GM12878 (cell line): ENCODE data around the gene REL. TPM values are rescaled to one million over a fixed set of nuclear protein-coding genes. Genes with fewer than 3 reads are reported as not detected.

Experiments used
- ATAC-seq: fragments of 200-7000 bp; cut with Tn5 transposase; 3 replicates; pipeline ENCODE4 v1.9.1; 2020; ENCODE audit warnings: mild to moderate bottlenecking, moderate library complexity
- BruUV-seq: library from RNA; stranded (reverse); fragments of 400-500 nt; replicated peaks from 2 replicates; lab custom pipeline; 2021; lab: Mats Ljungman, UMichigan
- CTCF ChIA-PET: fragments of 300-600 bp; sonication (Branson Sonifier 250); formaldehyde crosslinking; extraction: SDS; loops from one replicate; lab custom pipeline; 2021; ENCODE audit warnings: inconsistent platforms; lab: Yijun Ruan, JAX
- POLR2A ChIA-PET: fragments of 350-600 bp; formaldehyde crosslinking; extraction: SDS; loops from one replicate; lab custom pipeline; 2021; ENCODE audit warnings: inconsistent platforms; lab: Charles Lee
- RAD21 ChIA-PET: fragments of 300-600 bp; sonication (Branson Sonifier 250); formaldehyde crosslinking; loops from one replicate; lab custom pipeline; 2023; ENCODE audit warnings: antibody characterized with exemption; ENCODE audit not compliant: unreplicated experiment; lab: Charles Lee
- SMC1A ChIA-PET: fragments of 300-600 bp; sonication (Branson Sonifier 250); formaldehyde crosslinking; loops from one replicate; lab custom pipeline; 2023; ENCODE audit not compliant: unreplicated experiment, uncharacterized antibody; lab: Charles Lee
- DNase-seq: peaks from one replicate; pipeline ENCODE4 v3.0.0-alpha.2; 2011; ENCODE audit warnings: low read depth, low spot score
- FAIRE-seq: peaks from 3 replicates; lab custom pipeline; 2011; peaks lifted over from hg19 to GRCh38; lab: Jason Lieb, UNC
- H2AFZ ChIP-seq: 2 replicates; pipeline ENCODE4 v1.6.0; 2011; ENCODE audit warnings: low read depth, low read length, control low read depth; ENCODE audit not compliant: control insufficient read depth
- H3K27ac ChIP-seq: 2 replicates; pipeline ENCODE4 v1.5.1; 2011; ENCODE audit warnings: control low read depth; ENCODE audit not compliant: control insufficient read depth, insufficient read depth
- H3K27me3 ChIP-seq, 2 experiments: replicated peaks in 1 of 2; 2 replicates each; pipeline versions ENCODE4 v1.6.0 to v1.6.1; 2011; ENCODE audit warnings: low read length in 1 of 2; ENCODE audit not compliant: control insufficient read depth in 2 of 2, insufficient read depth in 2 of 2
- H3K36me3 ChIP-seq, 2 experiments: 2 replicates each; pipeline ENCODE4 v1.5.1; 2011; ENCODE audit warnings: low read length in 1 of 2; ENCODE audit not compliant: control insufficient read depth in 2 of 2, insufficient read depth in 2 of 2
- H3K4me1 ChIP-seq: 2 replicates; pipeline ENCODE4 v1.6.1; 2011; ENCODE audit warnings: mild to moderate bottlenecking, low read length, moderate library complexity, mixed read lengths; ENCODE audit not compliant: control insufficient read depth, insufficient read depth
- H3K4me2 ChIP-seq: 2 replicates; pipeline ENCODE4 v1.6.0; 2011; ENCODE audit warnings: control low read depth; ENCODE audit not compliant: control insufficient read depth, insufficient read depth
- H3K4me3 ChIP-seq: fragments of 200-600 bp; sonication (generic); 2 replicates; pipeline ENCODE4 v1.5.1; 2016
- H3K79me2 ChIP-seq: 2 replicates; pipeline ENCODE4 v1.6.0; 2011; ENCODE audit warnings: low read length; ENCODE audit not compliant: control insufficient read depth, insufficient read depth
- H3K9ac ChIP-seq: 2 replicates; pipeline ENCODE4 v1.8.0; 2011; ENCODE audit warnings: low read length, control low read depth, mixed read lengths; ENCODE audit not compliant: control insufficient read depth, insufficient read depth
- H3K9me3 ChIP-seq: replicated peaks from 3 replicates; pipeline ENCODE4 v1.5.1; 2011; ENCODE audit warnings: mild to moderate bottlenecking, low read length; ENCODE audit not compliant: control insufficient read depth, insufficient read depth
- H4K20me1 ChIP-seq: 2 replicates; pipeline ENCODE4 v1.6.0; 2011; ENCODE audit not compliant: control insufficient read depth, insufficient read depth
- EP300 ChIP-seq, 2 experiments: fragments of 150-350 bp in 1 of 2; IDR thresholded peaks; 2 replicates each; pipeline ENCODE4 v1.6.1; 2011 to 2012; ENCODE audit warnings: low read depth in 2 of 2, low read length in 2 of 2, borderline replicate concordance in 1 of 2, improper control_type of control experiment in 1 of 2, inconsistent platforms in 1 of 2; ENCODE audit not compliant: control insufficient read depth in 1 of 2
- ETV6 ChIP-seq, 2 experiments: fragments of 450-650 bp in 1 of 2; IDR thresholded peaks in 1 of 2; conservative IDR thresholded peaks in 1 of 2; 2 replicates each; pipeline ENCODE4 v1.6.1; 2014; ENCODE audit warnings: antibody characterized with exemption in 1 of 2, borderline replicate concordance in 1 of 2, low read depth in 1 of 2, mild to moderate bottlenecking in 1 of 2, moderate library complexity in 1 of 2
- FOXK2 ChIP-seq: fragments of 450-650 bp; IDR thresholded peaks from 2 replicates; pipeline ENCODE4 v1.6.1; 2017; ENCODE audit warnings: mild to moderate bottlenecking, moderate library complexity
- GABPA ChIP-seq: IDR thresholded peaks from 2 replicates; pipeline ENCODE4 v1.6.1; 2014; ENCODE audit warnings: antibody characterized with exemption, low read depth, mild to moderate bottlenecking, inconsistent platforms
- MEF2A ChIP-seq: IDR thresholded peaks from 2 replicates; pipeline ENCODE4 v1.6.1; 2011; ENCODE audit warnings: low read depth, mild to moderate bottlenecking, low read length, moderate library complexity; ENCODE audit not compliant: insufficient read depth
- RUNX3 ChIP-seq: IDR thresholded peaks from 2 replicates; pipeline ENCODE4 v1.6.1; 2012; ENCODE audit warnings: low read length, inconsistent platforms
- TARDBP ChIP-seq: IDR thresholded peaks from 2 replicates; pipeline ENCODE4 v1.6.1; 2016; ENCODE audit warnings: borderline replicate concordance
- YBX1 ChIP-seq: fragments of 450-650 bp; IDR thresholded peaks from 2 replicates; pipeline ENCODE4 v1.6.1; 2016; ENCODE audit warnings: antibody characterized with exemption
- YY1 ChIP-seq: IDR thresholded peaks from 2 replicates; pipeline ENCODE4 v1.6.1; 2011; ENCODE audit warnings: low read depth, mild to moderate bottlenecking, low read length
- ZNF274 ChIP-seq: IDR thresholded peaks from one replicate; pipeline ENCODE4 v1.8.0; 2011; ENCODE audit not compliant: insufficient read length, insufficient read depth
- WGBS: methylation state at CpG from one replicate; pipeline ENCODE4 v1.1.6; 2016; ENCODE audit warnings: low lambda C conversion rate; ENCODE audit not compliant: insufficient replicate concordance, insufficient coverage; ENCODE audit errors: missing lambda C conversion rate; 5-methylcytosine and 5-hydroxymethylcytosine counted together
- in situ Hi-C: fragments of 300-500 bp; cut with MboI; formaldehyde crosslinking; loops from 9 replicates; pipeline ENCODE4 v1.14.3; 2018; ENCODE audit warnings: mixed read lengths
- intact Hi-C: fragments of 100-400 bp; cut with micrococcal nuclease; formaldehyde crosslinking; loops from one replicate; pipeline ENCODE4 v1.14.2; 2022; ENCODE audit not compliant: unreplicated experiment
- polyA plus RNA-seq, 11 experiments: library from polyadenylated mRNA; depleted of rRNA in 4 of 11; unstranded in 6 of 11; stranded (reverse) in 5 of 11; fragments of >200 nt; fragmentation: Nextera tagmentation in 4 of 11; fragmentation: Illumina TruSeq in 1 of 11; extraction: Ambion mirVana in 4 of 11; extraction: Trizol in 1 of 11; gene quantifications; 1 replicate in 1 of 11; 2 replicates in 10 of 11; pipeline versions ENCODE4 v1.2.1 to v1.2.3, GENCODE V29; 2011 to 2016; ENCODE audit warnings: inconsistent platforms in 2 of 11, missing spikeins in 2 of 11, low read depth in 1 of 11
- total RNA-seq, 4 experiments: library from RNA; depleted of rRNA in 3 of 4; stranded (reverse); fragments of >200 nt in 3 of 4; fragmentation: Illumina TruSeq in 1 of 4; extraction: Trizol in 1 of 4; gene quantifications; 2 replicates each; pipeline versions ENCODE4 v1.2.1 to v1.2.3, GENCODE V29; 2013 to 2021

Gene REL
- total and polyA plus RNA-seq, 10 of the 15 experiments (the other 5 are each of a cell fraction or from before 2014, with no cell fraction given) = 6.3 to 52.4 (median 26.6) TPM

GRCh38 chr2:60964651-60965498 lies 83.5 kb downstream of the REL start:
- Histone ChIP-seq H3K9me3 (no peaks in the 10 kb centered on the region; the same call in 2 of the 3 replicates), H3K4me2 (peak overlapping the region; percentile 92), H4K20me1 (no peaks in the 10 kb centered on the region), H3K27me3 (no peaks in the 10 kb centered on the region), H3K27ac (peak overlapping the region; percentile 92), H3K4me1 (peaks cover 27% of the 10 kb centered on the region), H3K9ac (no peak overlapping the region), H3K36me3 (peaks cover 0 to 7% of the 10 kb centered on the region in 2 experiments; a peak in 2 of 4 replicates), H2AFZ (peak overlapping the region; percentile 10; the same call in 1 of the 2 replicates), H3K4me3 (no peak overlapping the region), H3K79me2 (no peaks in the 10 kb centered on the region)
- in situ Hi-C loops (no loop called here), intact Hi-C loops (no loop called here)
- ATAC-seq = peak; percentile 40
- ChIA-PET POLR2A (interaction anchor here (0.6 to 4.9 kb wide), 8 partner anchors 10 to 159 kb away, joined by 3 to 44 read pairs (median 6); no protein-coding TSS in a partner anchor), RAD21 (interaction anchor here (0.8 to 5.4 kb wide), 15 partner anchors 7 to 143 kb away, joined by 3 to 45 read pairs (median 8); partner anchors contain the start of gene REL), CTCF (interaction anchor here (0.6 to 1.8 kb wide), 10 partner anchors 11 to 160 kb away, joined by 4 to 7 read pairs (median 4); no protein-coding TSS in a partner anchor), SMC1A (interaction anchor here (0.7 to 7.8 kb wide), 31 partner anchors 8 to 168 kb away, joined by 3 to 108 read pairs (median 4); partner anchors contain the start of gene REL)
- TF ChIP-seq EP300 (IDR thresholded peaks at IDR 0.05; ENCODE audit: borderline replicate concordance in 1 of 2, control insufficient read depth in 1 of 2, low read depth in 2 of 2, low read length in 2 of 2) (0 out of 4 replicates have a peak, but pooled peaks of 1 of the 2 experiments have one; percentile 32), YBX1 (no peak), MEF2A (0 out of 2 replicates have a peak, but pooled peaks have one; percentile 16), RUNX3 (peak; percentile 76), ETV6 (conservative IDR thresholded peaks at IDR 0.05 in 1 of 2, IDR thresholded peaks at IDR 0.05 in 1 of 2; ENCODE audit: borderline replicate concordance in 1 of 2, low read depth in 1 of 2) (no peak), FOXK2 (no peak), ZNF274 (no peak), GABPA (0 out of 2 replicates have a peak, but pooled peaks have one; percentile 26), TARDBP (no peak), YY1 (peak; percentile 86)
- no peak for FAIRE-seq
- WGBS = 78% methylated on average over 7 of the region's 7 CpGs
- BruUV-seq = no TSS peak
- DNase-seq = no peak
